Urothelium cell line (cell line): Measurements from ENCODE around the gene DHX34.
"Not testable (repeated sequence)": the region's sequence is repeated elsewhere in the genome, so short reads cannot be mapped to it uniquely, and the experiment has no call there.

ENCODE experiments used
- DNase-seq: peaks from one replicate; pipeline ENCODE4 v3.0.0; 2011; ENCODE audit warnings: low spot score, mixed read lengths
- FAIRE-seq: peaks from 2 replicates; lab custom pipeline; 2011; peaks lifted over from hg19 to GRCh38; lab: Jason Lieb, UNC

DHX34 gene

DNA sequence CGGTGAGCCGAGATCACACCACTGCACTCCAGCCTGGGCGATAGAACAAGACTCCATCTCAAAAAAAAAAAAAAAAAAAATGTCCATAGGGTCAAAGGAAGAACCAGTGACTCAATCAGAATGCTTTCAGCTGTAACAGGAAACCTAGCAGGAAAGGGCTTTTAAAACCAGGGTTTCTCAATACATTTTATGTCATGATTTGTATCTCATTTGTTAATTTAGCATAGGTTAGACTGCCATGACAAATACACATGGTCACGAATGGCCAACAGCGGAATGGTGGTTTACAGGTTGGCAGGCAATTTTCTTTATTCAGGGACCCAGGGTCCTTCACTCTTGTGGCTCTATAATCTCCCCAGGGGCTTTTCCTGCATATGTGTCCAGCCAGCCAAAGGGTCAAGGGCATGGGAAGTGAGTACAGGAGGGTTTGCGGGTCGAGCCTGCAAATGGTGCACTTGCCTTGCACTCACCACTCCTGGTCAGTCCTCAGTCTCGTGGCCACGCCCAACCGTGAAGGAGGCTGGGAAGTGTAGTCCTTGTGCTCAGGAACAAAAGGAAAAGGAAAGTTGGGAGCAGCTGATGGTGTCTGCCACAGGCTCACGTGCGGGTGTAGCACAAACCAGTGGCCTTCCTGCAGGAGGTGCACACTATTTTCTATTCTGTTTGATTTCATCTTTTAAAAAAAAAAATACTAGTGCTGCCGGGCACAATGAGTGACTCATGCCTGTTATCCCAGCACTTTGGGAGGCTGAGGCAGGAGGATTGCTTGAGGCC lies 14.8 kb downstream of the DHX34 start:
- peak; percentile 35 for FAIRE-seq
- peak; percentile 24 for DNase-seq

DNA sequence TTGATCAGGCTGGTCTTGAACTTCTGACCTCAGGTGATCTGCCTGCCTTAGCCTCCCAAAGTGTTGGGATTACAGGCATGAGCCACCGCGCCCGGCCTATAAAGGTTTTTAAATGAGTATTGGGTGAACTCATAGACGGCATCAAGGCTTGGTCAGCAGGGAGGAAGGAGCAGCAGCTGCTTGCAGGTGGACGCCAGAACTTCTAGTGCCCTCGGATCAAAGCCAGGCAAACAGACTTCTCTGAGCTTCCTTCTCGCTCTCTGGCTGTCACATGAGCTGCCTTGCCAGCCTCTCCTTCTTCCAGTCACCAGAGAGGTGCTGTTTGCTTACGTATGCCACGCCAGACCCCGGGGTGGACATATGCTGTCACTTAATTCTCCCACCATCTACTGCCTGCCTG lies 16.3 kb downstream of the DHX34 start:
- FAIRE-seq, DNase-seq: not testable (repeated sequence)

DNA sequence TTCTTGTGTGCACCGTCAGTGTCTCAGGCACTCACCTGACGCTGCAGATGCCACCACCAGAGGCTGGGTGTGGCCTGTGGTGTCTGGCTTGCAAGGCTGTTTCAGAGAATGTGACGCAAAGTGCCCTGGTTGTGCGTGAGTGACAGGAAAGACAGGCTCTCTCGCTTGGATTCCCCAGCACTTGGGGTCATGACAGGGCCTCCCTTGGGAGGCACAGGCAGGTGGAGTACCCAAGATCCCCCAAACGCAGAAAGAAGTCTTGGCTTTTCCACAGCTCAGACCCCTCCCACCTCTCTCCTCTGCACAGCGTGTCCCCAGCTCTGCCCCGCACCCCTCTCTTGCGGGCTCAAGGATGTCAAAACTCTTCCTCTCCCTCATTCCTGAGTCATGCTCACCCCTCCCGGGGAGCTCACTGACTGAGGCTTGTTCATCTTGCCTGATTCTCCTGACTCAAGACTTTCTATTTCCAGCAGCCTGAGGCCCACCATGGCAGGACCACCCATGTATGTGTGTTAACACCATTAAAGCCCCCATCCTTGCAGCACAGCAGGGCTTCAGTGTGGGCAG lies 21.0 kb downstream of the DHX34 start:
- DNase-seq (no peak), FAIRE-seq (no peak)

DNA sequence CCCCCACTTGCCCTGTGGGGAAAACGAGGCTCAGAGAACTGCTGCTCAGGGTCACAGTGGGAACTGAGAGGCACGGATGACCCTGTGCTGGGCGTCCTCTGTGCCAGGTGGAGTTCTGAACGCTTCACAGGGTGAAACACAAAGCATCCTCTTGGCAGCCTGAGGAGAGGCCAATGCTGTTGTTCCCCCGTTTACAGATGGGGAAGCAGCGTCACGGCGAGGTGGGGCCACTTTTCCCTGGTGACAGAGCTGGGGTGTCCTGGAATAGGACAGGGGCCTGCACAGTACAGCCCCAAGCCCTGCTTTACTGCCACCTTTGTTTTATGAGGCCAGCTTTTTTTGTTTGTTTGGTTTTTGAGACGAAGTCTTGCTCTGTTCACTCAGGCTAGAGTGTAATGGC lies 22.1 kb downstream of the DHX34 start:
- no peak for FAIRE-seq
- DNase-seq: no peak

DNA sequence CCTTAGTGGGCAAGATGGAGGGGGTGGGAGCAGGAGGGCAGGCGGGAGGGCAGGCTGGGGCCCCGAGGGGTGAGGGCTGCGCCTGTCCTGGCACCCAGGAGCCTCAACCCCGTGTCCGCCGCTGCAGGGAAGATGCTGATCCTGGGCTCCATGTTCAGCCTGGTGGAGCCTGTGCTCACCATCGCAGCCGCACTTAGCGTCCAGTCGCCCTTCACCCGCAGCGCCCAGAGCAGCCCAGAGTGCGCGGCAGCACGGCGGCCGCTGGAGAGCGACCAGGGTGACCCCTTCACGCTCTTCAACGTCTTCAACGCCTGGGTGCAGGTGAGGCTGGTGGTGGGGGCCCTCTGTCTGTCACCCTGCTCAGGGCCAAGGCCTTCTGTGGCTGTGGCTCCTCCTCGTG lies 23.5 kb downstream of the DHX34 start:
- FAIRE-seq (no peak), DNase-seq (no peak)

DNA sequence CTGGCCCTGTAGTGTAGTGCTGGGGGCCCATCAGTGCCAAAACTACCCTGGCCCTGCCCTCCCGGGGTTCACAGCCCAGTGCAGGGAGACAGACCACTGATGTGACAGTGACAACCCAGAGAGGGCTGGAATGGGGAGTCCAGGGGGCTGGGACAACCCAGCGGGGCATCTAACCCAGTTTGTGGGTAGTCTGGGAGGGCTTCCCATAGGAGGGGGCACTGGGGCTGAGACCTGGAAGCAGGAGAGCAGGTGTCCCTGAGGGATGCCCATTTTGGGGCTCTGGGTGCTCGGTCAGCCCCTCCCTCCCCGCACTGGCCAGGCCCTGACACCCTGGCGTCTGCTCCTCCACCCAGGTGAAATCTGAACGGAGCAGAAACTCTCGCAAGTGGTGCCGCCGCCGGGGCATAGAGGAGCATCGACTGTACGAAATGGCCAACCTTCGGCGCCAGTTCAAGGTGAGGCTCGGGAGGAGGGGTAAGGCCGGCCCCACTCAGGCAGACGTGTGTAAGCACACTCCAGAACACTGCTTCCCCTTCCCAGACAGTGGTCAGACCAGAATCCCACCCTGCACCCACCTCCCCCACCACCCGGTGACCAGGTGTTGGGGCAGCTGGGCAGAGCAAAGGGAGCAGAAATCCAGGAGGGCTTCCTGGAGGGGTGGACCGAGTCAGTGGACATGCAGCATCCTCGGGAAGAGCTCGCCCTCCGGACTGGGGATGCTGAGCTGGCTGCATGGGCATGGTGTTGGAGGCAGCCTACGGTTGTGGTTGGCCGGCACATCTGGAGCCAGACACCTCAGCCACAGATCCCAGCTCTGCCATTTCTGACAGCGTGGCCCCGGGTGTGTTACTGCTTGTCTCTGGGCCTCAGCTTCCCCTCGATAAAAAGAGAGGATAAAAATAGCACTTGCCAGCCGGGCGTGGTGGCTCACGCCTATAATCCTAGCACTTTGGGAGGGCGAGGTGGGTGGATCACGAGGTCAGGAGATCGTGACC lies 24.4 kb downstream of the DHX34 start:
- DNase-seq (no peak), FAIRE-seq (no peak)

DNA sequence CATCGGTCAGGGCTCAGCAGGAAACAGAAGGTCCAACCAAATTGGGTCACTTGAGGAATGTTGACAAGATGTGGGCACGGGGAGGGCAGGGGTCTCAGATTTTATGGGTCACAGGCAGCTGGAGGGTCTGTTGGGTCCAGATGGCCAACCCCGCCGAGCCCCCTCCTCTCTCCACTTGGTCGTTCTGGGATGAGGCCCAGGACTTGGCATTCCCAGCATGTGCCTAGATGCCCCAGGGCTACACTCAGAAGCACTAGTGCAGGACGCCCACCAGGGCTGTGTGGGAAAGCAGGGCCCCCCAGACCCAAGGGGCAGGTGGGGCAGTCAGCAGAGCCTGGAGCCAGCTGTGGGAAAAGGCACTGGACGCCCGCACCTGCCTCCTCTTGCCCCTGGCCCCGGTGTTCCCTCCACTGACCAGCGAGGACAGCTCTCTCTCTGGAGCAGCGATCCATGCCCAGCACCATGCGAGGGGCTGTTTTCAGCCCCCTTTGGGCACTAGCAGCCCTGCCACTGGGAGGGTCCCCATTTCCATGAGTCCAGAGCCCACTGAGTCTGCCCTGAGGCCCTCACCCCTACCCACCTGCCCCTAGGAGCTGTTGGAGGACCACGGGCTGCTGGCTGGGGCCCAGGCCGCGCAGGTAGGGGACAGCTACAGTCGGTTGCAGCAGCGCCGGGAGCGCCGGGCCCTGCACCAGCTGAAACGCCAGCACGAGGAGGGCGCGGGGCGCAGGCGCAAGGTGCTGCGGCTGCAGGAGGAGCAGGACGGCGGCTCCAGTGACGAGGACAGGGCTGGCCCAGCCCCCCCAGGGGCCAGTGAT lies 26.0 kb downstream of the DHX34 start:
- FAIRE-seq: no peak
- DNase-seq: no peak

DNA sequence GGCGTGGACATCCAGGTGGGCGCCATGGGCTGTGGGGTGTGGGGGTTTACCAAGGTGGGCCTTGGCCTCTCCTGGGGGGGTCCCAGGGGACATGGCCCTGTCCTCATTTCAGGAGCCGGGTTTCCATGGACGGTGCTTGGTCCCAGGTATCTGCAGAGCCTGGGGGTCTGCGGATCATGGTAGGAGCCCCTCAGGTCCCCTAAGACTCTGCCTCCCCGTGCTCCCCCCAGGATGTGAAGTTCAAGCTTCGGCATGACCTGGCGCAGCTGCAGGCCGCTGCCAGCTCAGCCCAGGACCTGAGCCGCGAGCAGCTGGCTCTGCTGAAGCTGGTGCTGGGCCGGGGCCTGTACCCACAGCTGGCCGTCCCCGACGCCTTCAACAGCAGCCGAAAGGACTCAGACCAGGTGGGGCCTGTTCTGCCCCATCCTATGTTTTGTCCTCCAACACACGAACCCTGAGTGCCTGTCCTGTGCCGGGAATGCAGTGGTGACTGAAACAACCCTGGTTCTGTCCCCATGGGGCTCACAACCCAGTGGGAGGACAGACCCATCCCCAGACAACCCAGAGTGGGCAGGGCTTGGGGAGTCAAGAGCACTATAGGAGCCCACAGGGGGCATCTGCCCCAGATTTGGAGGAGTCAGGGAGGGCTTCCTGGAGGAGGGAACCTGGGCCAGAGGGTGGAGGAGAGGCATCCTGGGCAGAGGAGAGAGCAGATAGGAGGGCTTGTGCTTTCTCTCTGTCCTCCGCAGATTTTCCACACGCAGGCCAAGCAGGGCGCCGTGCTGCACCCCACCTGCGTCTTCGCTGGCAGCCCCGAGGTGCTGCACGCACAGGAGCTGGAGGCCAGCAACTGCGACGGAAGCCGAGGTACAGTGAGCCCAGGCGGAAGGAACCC lies 26.8 kb downstream of the DHX34 start:
- DNase-seq: no peak
- no peak for FAIRE-seq

DNA sequence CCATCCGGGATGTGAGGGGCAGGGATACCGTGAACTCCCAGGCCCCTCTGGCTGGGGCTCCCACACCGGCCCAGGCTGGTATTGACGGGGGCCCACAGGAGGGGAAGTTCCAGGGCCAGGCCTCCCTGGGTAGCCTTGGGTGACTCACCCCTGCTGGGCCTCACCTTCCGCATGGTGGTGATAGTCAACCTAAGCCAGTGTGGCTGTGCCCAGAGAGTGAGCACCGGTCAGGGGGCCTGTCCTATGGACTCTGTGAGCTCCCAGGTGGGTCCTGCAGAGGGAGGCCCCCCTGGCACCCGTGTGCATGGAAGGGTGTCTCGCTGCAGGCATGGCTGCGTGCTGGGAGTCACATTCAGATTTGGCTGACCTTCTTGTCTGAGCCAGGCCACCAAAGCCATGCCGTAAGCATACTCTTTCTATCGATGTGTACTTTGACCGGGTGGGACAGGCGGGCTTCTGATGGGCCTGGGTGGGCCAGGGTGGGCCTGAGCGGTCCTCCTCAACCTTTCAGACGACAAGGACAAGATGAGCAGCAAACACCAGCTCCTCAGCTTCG lies 27.6 kb downstream of the DHX34 start:
- no peak for DNase-seq
- FAIRE-seq: no peak

DNA sequence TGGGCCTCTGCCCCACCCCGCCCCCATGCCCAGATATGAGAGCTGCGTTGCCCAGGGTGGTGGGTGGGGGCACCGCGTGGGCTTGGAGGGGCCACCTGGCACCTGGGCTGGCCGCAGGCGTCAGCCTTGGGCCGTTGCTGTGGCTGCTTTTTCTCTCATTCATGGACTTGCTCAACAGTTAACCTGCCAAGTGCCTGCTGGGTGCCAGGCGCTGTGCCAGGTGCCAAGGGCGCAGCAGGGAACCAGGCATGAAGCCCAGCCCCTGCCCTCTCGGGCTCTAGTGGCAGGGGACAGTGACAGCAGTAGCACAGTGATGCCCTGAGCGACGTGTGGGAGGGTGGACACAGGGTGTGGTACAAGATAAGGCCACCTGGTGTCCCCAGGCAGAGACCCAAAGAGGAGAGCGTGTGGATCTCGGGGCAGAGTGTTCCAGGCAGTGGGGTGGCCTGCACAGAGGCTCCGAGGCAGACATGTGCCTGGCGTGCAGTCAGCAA lies 28.1 kb downstream of the DHX34 start:
- DNase-seq: no peak

DNA sequence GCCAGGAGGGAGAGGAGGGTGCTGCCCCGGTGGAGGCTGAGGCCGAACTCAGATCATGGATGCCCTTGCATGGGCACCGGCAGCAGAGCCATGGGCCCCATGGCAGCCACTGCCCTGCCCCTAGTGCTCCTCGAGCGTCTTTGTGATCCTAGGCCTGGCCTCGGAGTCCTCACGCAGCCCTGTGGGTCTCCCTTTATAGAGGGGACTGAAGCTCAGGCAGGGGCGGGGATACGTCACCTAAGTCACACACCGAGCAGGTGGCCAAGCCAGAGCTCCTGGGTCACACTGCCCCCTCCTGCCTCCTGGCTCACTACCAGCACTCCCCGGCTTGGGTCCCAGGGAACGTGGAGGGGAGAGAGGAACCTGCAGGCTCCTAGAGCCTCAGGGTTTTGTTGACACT lies 28.7 kb downstream of the DHX34 start:
- FAIRE-seq (no peak), DNase-seq (no peak)

More for the DNA sequence above, 28.1 kb downstream of the DHX34 start:
- FAIRE-seq: no peak

DNA sequence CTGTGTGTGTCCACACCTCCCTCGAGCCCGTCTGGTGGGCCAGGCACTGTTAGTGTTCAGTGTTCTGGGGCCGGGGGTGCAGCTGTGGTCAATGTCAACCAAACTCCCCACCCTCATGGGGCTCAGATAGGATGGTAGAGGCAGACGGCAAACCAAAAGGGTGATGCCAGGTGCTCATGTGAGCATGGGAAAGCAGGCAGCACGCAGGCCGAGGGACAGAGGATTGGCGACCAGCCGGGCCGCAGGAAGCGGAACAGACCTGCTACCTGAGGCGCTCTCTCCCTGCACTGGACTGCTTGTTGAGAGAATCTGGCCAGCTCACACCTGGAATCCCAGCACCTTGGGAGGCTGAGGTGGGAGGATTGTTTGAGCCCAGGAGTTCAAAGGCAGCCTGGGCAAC lies 29.1 kb downstream of the DHX34 start:
- no peak for FAIRE-seq
- DNase-seq: no peak

DNA sequence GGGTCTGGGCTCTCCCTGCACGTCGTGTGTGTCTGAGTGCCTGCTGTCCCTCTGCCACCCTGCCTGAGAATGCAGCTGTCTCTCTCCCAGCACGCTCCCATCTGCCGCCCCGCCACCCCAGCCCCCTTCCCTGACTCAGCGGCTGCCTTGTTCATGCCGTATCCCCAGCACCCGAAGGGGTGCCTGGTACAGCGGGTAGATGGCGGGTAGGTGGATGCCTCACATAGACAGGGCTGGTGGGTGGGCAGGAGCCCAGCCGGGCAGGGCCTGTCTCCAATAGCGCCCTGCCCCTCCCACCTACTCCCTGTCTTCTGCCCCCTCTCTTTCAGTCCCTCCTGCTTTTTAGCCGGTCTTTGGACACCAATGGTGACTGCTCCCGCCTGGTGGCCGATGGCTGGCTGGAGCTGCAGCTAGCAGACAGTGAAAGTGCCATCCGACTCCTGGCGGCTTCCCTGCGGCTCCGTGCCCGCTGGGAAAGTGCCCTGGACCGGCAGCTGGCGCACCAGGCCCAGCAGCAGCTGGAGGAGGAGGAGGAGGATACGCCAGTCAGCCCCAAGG lies 30.3 kb downstream of the DHX34 start:
- FAIRE-seq: no peak

DNA sequence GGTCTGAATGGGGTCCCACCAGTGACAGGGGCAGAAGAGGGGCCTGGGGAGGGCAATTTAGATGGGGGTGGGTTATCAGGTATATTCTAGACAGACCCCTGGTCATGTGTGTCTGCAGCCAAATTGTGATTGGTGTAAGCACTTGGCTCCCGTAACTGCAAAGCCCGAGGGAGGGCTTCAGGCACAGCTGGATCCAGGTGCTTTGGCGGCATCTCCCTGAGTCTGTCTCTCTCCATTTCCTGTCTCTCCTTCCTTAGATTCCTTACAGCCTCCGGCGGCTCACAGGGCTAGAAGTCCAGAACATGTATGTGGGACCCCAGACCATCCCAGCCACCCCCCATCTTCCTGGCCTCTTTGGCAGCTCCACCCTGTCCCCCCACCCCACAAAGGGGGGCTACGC lies 31.4 kb downstream of the DHX34 start:
- DNase-seq (no peak), FAIRE-seq (no peak)

More for the DNA sequence above, 30.3 kb downstream of the DHX34 start:
- no peak for DNase-seq

DNA sequence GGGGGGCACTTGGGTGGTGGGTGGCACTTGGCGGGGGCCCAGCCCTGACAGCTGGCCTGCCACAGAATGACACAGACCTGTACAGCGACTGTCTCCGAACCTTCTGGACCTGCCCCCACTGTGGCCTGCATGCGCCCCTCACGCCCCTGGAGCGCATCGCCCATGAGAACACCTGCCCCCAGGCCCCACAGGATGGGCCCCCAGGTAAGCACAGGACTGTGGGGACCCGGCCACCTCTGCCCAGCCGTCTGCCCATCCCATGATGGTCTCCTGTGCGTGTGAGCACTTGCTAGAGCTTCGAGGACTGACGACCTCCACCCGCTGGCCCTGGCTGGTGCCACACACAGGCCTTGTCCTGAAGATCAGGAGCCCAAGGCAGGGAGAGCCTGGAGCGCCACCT lies 32.0 kb downstream of the DHX34 start:
- no peak for DNase-seq
- no peak for FAIRE-seq

DNA sequence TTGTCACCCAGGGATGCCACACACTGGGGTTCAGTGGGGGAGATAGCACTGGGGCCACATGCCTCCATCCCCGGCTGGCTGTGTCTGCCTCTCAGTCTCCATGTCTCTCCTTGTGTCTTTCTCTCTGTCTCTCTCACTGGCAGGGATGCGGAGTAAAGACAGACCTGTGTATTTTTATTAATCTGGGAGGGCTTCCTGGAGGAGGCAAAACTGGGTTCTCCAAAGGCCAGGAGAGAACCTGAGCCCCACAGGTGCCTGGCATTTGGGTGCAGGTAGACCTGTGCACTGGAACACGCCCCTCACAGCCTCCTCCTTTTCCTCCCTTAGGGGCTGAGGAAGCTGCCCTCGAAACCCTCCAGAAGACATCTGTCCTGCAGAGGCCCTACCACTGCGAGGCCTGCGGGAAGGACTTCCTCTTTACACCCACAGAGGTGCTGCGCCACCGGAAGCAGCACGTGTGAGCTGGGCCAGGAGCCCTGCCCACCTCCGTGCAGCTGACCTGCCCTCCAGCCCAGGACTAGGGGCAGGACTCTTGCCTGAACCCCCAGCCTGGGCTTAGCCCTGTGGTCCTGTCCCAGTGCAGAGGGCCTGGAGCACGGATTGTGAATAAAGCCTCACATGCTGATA lies 32.7 kb downstream of the DHX34 start:
- FAIRE-seq: no peak

DNA sequence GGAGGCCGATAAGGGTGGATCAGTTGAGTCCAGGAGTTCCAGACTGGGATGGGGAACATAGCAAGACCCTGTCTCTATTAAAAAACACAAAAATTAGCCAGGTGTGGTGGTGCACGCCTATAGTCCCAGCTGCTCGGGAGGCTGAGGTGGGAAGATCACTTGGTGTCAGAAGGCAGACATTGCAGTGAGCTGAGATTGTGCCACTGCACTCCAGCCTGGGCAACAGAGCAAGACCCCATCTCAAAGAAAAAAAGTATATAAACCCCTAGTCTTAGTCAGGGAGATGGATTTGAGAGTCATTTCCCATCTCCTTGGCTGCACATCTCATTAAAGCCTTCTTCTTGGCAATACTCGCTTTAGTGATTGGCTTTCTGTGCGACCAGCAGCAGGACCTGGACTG lies 34.8 kb downstream of the DHX34 start:
- FAIRE-seq, DNase-seq: not testable (repeated sequence)

More for the DNA sequence above, 32.7 kb downstream of the DHX34 start:
- DNase-seq: no peak

DNA sequence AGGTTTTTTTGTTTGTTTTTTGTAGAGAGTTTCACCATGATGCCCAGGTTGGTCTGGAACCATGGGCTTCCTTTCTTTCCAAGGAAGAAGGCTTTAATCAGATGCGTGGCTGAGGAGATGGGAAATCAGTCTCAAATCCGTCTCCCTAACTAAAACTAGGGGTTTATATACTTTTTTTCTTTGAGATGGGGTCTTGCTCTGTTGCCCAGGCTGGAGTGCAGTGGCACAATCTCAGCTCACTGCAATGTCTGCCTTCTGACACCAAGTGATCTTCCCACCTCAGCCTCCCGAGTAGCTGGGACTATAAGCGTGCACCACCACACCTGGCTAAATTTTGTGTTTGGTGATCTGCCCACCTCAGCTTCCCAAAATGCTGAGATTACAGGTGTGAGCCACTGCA lies 35.4 kb downstream of the DHX34 start:
- not testable (repeated sequence) for DNase-seq, FAIRE-seq
